ENCODE results near the gene ITFG2.

The ITFG2 gene

DNA sequence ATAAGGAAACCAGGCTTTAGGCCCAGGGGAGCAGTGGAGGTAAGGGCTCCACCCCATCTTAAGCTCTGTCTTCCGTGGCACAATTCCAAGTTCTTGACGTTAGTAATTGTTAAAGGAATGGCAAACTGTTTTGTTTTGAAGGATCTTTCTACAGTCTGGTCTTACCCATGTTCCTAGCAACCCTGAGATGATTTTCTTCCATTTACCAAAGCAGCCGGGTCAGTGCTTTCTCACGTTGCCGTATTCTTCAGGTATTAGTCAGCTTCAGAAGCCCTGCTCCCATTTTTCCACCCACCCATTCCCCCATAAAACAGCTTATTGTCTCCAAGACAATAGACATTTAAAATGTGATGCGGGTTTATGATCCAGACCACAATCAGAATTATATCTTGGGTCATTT lies 12.1 kb downstream of the ITFG2 start:
- H4K20me1 ChIP-seq (ENCODE audit: insufficient read depth, low read length): no peaks in the 10 kb centered on the region
- H3K4me1 ChIP-seq (ENCODE audit: low read length): no peaks in the 10 kb centered on the region
- no peak overlapping the region for H3K9ac ChIP-seq (ENCODE audit: low read length)
- peaks cover 46% of the 10 kb centered on the region for H3K36me3 ChIP-seq (replicated peaks; ENCODE audit: low read depth, low read length)
- no peaks in the 10 kb centered on the region for H3K79me2 ChIP-seq (ENCODE audit: low read length)
- no peak overlapping the region for H3K4me2 ChIP-seq (ENCODE audit: low read length)
- no peaks in the 10 kb centered on the region for H3K9me3 ChIP-seq (ENCODE audit: insufficient read depth, low read length)
- H3K27me3 ChIP-seq (ENCODE audit: low read depth, low read length): no peaks in the 10 kb centered on the region
- no peak for TF ChIP-seq EZH2phosphoT487 (IDR thresholded peaks at IDR 0.05; ENCODE audit: low read depth)
- TF ChIP-seq, protein P1, sequence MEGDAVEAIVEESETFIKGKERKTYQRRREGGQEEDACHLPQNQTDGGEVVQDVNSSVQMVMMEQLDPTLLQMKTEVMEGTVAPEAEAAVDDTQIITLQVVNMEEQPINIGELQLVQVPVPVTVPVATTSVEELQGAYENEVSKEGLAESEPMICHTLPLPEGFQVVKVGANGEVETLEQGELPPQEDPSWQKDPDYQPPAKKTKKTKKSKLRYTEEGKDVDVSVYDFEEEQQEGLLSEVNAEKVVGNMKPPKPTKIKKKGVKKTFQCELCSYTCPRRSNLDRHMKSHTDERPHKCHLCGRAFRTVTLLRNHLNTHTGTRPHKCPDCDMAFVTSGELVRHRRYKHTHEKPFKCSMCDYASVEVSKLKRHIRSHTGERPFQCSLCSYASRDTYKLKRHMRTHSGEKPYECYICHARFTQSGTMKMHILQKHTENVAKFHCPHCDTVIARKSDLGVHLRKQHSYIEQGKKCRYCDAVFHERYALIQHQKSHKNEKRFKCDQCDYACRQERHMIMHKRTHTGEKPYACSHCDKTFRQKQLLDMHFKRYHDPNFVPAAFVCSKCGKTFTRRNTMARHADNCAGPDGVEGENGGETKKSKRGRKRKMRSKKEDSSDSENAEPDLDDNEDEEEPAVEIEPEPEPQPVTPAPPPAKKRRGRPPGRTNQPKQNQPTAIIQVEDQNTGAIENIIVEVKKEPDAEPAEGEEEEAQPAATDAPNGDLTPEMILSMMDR (IDR thresholded peaks at IDR 0.05; ENCODE audit: low read depth, low read length): no peak
- H3K4me3 ChIP-seq (ENCODE audit: low read length): no peak overlapping the region
- H3K27ac ChIP-seq (ENCODE audit: low read length): no peak overlapping the region
- H2AFZ ChIP-seq (ENCODE audit: low read depth, low read length): no peak overlapping the region

- H2AFZ ChIP-seq (ENCODE audit: low read depth, low read length): no peak overlapping the region
- H3K4me1 ChIP-seq (ENCODE audit: low read length): no peaks in the 10 kb centered on the region
- H3K4me2 ChIP-seq (ENCODE audit: low read length): no peak overlapping the region
- no peaks in the 10 kb centered on the region for H3K9me3 ChIP-seq (ENCODE audit: insufficient read depth, low read length)
- TF ChIP-seq, protein P1 (IDR thresholded peaks at IDR 0.05; ENCODE audit: low read depth, low read length): no peak
- TF ChIP-seq EZH2phosphoT487 (IDR thresholded peaks at IDR 0.05; ENCODE audit: low read depth): no peak
- no peak overlapping the region for H3K4me3 ChIP-seq (ENCODE audit: low read length)
- H3K27me3 ChIP-seq (ENCODE audit: low read depth, low read length): no peaks in the 10 kb centered on the region
- H3K9ac ChIP-seq (ENCODE audit: low read length): no peak overlapping the region
- no peaks in the 10 kb centered on the region for H3K79me2 ChIP-seq (ENCODE audit: low read length)
- H3K27ac ChIP-seq (ENCODE audit: low read length): no peak overlapping the region
- no peaks in the 10 kb centered on the region for H4K20me1 ChIP-seq (ENCODE audit: insufficient read depth, low read length)
- H3K36me3 ChIP-seq (replicated peaks; ENCODE audit: low read depth, low read length): peaks cover 46% of the 10 kb centered on the region
Observed at GRCh38 chr12:2825132-2825531, 12.7 kb downstream of the ITFG2 start.

GRCh38 chr12:2826036-2826435 lies 13.6 kb downstream of the ITFG2 start:
- H3K4me1 ChIP-seq (ENCODE audit: low read length): no peaks in the 10 kb centered on the region
- no peak overlapping the region for H3K9ac ChIP-seq (ENCODE audit: low read length)
- H2AFZ ChIP-seq (ENCODE audit: low read depth, low read length): no peak overlapping the region
- no peaks in the 10 kb centered on the region for H3K27me3 ChIP-seq (ENCODE audit: low read depth, low read length)
- TF ChIP-seq EZH2phosphoT487 (IDR thresholded peaks at IDR 0.05; ENCODE audit: low read depth): no peak
- TF ChIP-seq, protein P1 (IDR thresholded peaks at IDR 0.05; ENCODE audit: low read depth, low read length): no peak
- H3K79me2 ChIP-seq (ENCODE audit: low read length): no peaks in the 10 kb centered on the region
- no peak overlapping the region for H3K4me2 ChIP-seq (ENCODE audit: low read length)
- H3K27ac ChIP-seq (ENCODE audit: low read length): no peak overlapping the region
- no peaks in the 10 kb centered on the region for H3K9me3 ChIP-seq (ENCODE audit: insufficient read depth, low read length)
- H3K36me3 ChIP-seq (replicated peaks; ENCODE audit: low read depth, low read length): peaks cover 45% of the 10 kb centered on the region
- H4K20me1 ChIP-seq (ENCODE audit: insufficient read depth, low read length): no peaks in the 10 kb centered on the region
- H3K4me3 ChIP-seq (ENCODE audit: low read length): no peak overlapping the region

GRCh38 chr12:2826721-2827515 lies 14.4 kb downstream of the ITFG2 start:
- H3K4me2 ChIP-seq (ENCODE audit: low read length): no peak overlapping the region
- H3K27me3 ChIP-seq (ENCODE audit: low read depth, low read length): no peaks in the 10 kb centered on the region
- no peak overlapping the region for H3K4me3 ChIP-seq (ENCODE audit: low read length)
- no peaks in the 10 kb centered on the region for H3K4me1 ChIP-seq (ENCODE audit: low read length)
- H3K9ac ChIP-seq (ENCODE audit: low read length): no peak overlapping the region
- no peaks in the 10 kb centered on the region for H4K20me1 ChIP-seq (ENCODE audit: insufficient read depth, low read length)
- no peaks in the 10 kb centered on the region for H3K9me3 ChIP-seq (ENCODE audit: insufficient read depth, low read length)
- H2AFZ ChIP-seq (ENCODE audit: low read depth, low read length): no peak overlapping the region
- H3K36me3 ChIP-seq (replicated peaks; ENCODE audit: low read depth, low read length): peaks cover 42% of the 10 kb centered on the region
- no peak overlapping the region for H3K27ac ChIP-seq (ENCODE audit: low read length)
- H3K79me2 ChIP-seq (ENCODE audit: low read length): no peaks in the 10 kb centered on the region
- TF ChIP-seq EZH2phosphoT487 (IDR thresholded peaks at IDR 0.05; ENCODE audit: low read depth): no peak
- TF ChIP-seq, protein P1 (IDR thresholded peaks at IDR 0.05; ENCODE audit: low read depth, low read length): no peak

Measured in OCI-LY3 (cell line).